Mucosa of descending colon (tissue), 3 donors: Measurements from ENCODE around the gene LRBA. TPM values are rescaled to one million over a fixed set of nuclear protein-coding genes. Genes with fewer than 3 reads are reported as not detected.

Experiments
- ATAC-seq: fragments of 200-7000 bp; cut with Tn5 transposase; one replicate; pipeline ENCODE4 v1.9.1; 2020; ENCODE audit warnings: mild to moderate bottlenecking, moderate library complexity
- DNase-seq, 3 donors: peaks; one replicate each; pipeline ENCODE4 v3.0.0-alpha.2; 2020
- H3K36me3 ChIP-seq: fragments of 200-600 bp; one replicate; pipeline ENCODE4 v1.8.0; 2021; ENCODE audit warnings: low read depth, mild to moderate bottlenecking
- H3K4me1 ChIP-seq: fragments of 200-600 bp; one replicate; pipeline ENCODE4 v1.8.0; 2021; ENCODE audit warnings: low read depth, mild to moderate bottlenecking
- H3K4me3 ChIP-seq: fragments of 200-600 bp; one replicate; pipeline ENCODE4 v1.8.0; 2021; ENCODE audit warnings: mild to moderate bottlenecking
- H3K9me3 ChIP-seq: fragments of 200-600 bp; one replicate; pipeline ENCODE4 v1.8.0; 2021; ENCODE audit warnings: mild to moderate bottlenecking
- CTCF ChIP-seq: fragments of 200-600 bp; IDR thresholded peaks from one replicate; pipeline ENCODE4 v1.8.0; 2022; ENCODE audit warnings: antibody characterized with exemption, mild to moderate bottlenecking
- intact Hi-C, 2 donors: fragments of 100-400 bp; cut with DNase I in 1 of 2; cut with micrococcal nuclease in 1 of 2; formaldehyde crosslinking; loops; one replicate each; pipeline versions ENCODE4 v1.11.0 to v1.11.1; 2022; cut with DNase I, micrococcal nuclease
- total RNA-seq, 3 donors: library from RNA; stranded (reverse); fragmentation: NEBNext Ultra II Directional in 2 of 3; extraction: Animal tissue kit (Norgen Biotek cat#: 25700) in 2 of 3; gene quantifications; one replicate each; pipeline versions ENCODE4 v1.2.1 to v1.2.4, GENCODE V29; 2021 to 2023
- donor health status: DM: no; HTN: no; CAD: no; lungs with moderate emphysema.
- donor health status: DM: no; HTN: no; CAD: no.
- donor health status: DM: no; HTN: yes; CAD: no.

The LRBA gene
- total RNA-seq, 3 donors from 2014 or later: 69.8 to 98.4 (median 76.2) TPM

- DNase-seq: no peak
- no peaks in the 10 kb centered on the region for H3K9me3 ChIP-seq
- no peak for TF ChIP-seq CTCF
- no peak overlapping the region for H3K4me3 ChIP-seq
- no peak for ATAC-seq
- H3K4me1 ChIP-seq: peaks cover 2% of the 10 kb centered on the region
- no peaks in the 10 kb centered on the region for H3K36me3 ChIP-seq
- intact Hi-C loops: no loop called here
Observed at GRCh38 chr4:150768497-150768896, 246.6 kb downstream of the LRBA start.

DNA sequence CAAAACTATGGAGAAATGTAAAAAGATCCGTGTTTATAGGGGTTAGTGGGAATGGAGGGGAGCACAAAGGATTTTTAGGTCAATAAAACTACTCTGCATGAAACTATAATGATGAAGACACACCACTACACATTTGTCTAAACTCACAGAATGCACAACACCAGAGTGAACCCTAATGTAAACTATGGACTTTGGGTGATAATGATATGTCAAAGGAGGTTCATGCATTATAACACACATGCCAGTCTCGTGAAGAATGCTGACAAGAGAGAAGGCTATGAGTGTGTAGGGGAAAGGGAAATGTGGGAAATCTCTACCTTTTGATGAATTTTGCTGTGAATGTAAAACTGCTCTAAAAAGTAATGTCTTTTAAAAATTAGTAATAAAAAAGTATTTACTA lies 249.9 kb downstream of the LRBA start:
- TF ChIP-seq CTCF: no peak
- no peak overlapping the region for H3K4me3 ChIP-seq
- H3K36me3 ChIP-seq: no peaks in the 10 kb centered on the region
- H3K9me3 ChIP-seq: no peaks in the 10 kb centered on the region
- ATAC-seq (no peak), DNase-seq (no peak)
- intact Hi-C loops: no loop called here
- peaks cover 2% of the 10 kb centered on the region for H3K4me1 ChIP-seq

GRCh38 chr4:150751648-150752047 lies 263.4 kb downstream of the LRBA start:
- DNase-seq: no peak
- no peak for ATAC-seq
- Histone ChIP-seq H3K4me1 (no peaks in the 10 kb centered on the region), H3K36me3 (no peaks in the 10 kb centered on the region), H3K9me3 (no peaks in the 10 kb centered on the region), H3K4me3 (no peak overlapping the region)
- no peak for TF ChIP-seq CTCF
- intact Hi-C loops: no loop called here

DNA sequence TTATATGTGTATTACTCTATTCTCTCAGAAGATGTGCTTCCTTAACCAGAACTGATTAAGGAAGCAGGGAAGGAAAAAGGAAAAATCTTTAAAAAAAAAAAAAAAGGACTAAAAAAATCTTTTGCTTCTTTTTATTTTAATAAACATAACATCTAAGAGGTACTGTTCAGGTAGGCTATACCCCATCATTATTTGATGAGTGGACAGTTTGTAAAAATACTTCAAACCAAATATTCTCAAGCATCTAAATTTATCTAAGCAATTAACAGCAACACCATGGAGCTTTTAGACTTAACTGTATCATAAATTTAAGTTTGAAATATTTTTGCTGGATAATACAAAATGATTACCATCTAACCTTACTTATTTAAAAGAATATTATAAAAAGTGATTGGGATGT lies 264.3 kb downstream of the LRBA start:
- Histone ChIP-seq H3K9me3 (no peaks in the 10 kb centered on the region), H3K36me3 (no peaks in the 10 kb centered on the region), H3K4me1 (no peaks in the 10 kb centered on the region), H3K4me3 (no peak overlapping the region)
- intact Hi-C loops: no loop called here
- no peak for ATAC-seq
- DNase-seq: no peak
- no peak for TF ChIP-seq CTCF

- no peak overlapping the region for H3K4me3 ChIP-seq
- no peak for DNase-seq
- TF ChIP-seq CTCF: no peak
- ATAC-seq: no peak
- intact Hi-C loops: no loop called here
- no peaks in the 10 kb centered on the region for H3K4me1 ChIP-seq
- H3K36me3 ChIP-seq: no peaks in the 10 kb centered on the region
- H3K9me3 ChIP-seq: no peaks in the 10 kb centered on the region
Observed at GRCh38 chr4:150746156-150746555, 268.9 kb downstream of the LRBA start.

GRCh38 chr4:150744570-150744969 lies 270.5 kb downstream of the LRBA start:
- Histone ChIP-seq H3K9me3 (no peaks in the 10 kb centered on the region), H3K4me1 (no peaks in the 10 kb centered on the region), H3K36me3 (no peaks in the 10 kb centered on the region), H3K4me3 (no peak overlapping the region)
- TF ChIP-seq CTCF: no peak
- ATAC-seq (no peak), DNase-seq (no peak)
- intact Hi-C loops: no loop called here
